GM23338 (cell line): Measurements from ENCODE around the gene ITPR2.

Experiments used
- CREB1 ChIP-seq: fragments of 250-450 bp; sonication (Bioruptor Pico); IDR thresholded peaks from 2 replicates; pipeline ENCODE4 v1.5.0; 2020; ENCODE audit warnings: low read depth, mild to moderate bottlenecking, moderate library complexity
- CTCF ChIP-seq, 2 experiments: fragments of 200-600 bp in 1 of 2; sonication (generic) in 1 of 2; conservative IDR thresholded peaks; 2 replicates each; pipeline versions ENCODE4 v1.5.1 to v1.6.1; 2016 to 2017; ENCODE audit warnings: antibody characterized with exemption in 2 of 2, low read depth in 2 of 2, mild to moderate bottlenecking in 2 of 2, moderate library complexity in 1 of 2
- ETS1 ChIP-seq: IDR thresholded peaks from 2 replicates; pipeline ENCODE4 v1.6.1; 2016; ENCODE audit warnings: antibody characterized with exemption
- EZH2 ChIP-seq: fragments of 200-600 bp; sonication (generic); IDR thresholded peaks from one replicate; pipeline ENCODE4 v1.8.0; 2017; ENCODE audit warnings: antibody characterized with exemption, mild to moderate bottlenecking, low read depth; ENCODE audit not compliant: unreplicated experiment
- EZH2phosphoT487 ChIP-seq: fragments of 200-600 bp; sonication (generic); IDR thresholded peaks from one replicate; pipeline ENCODE4 v1.8.1; 2018; ENCODE audit warnings: antibody characterized with exemption; ENCODE audit not compliant: unreplicated experiment
- JUNB ChIP-seq: IDR thresholded peaks from one replicate; pipeline ENCODE4 v1.6.1; 2016; ENCODE audit warnings: antibody characterized with exemption; ENCODE audit not compliant: unreplicated experiment
- NANOG ChIP-seq: IDR thresholded peaks from 2 replicates; pipeline ENCODE4 v1.6.1; 2016; ENCODE audit warnings: antibody characterized with exemption, borderline replicate concordance
- POLR2AphosphoS5 ChIP-seq: IDR thresholded peaks from 2 replicates; pipeline ENCODE4 v1.6.1; 2016; ENCODE audit warnings: antibody characterized with exemption, low read depth
- REST ChIP-seq: IDR thresholded peaks from one replicate; pipeline ENCODE4 v1.6.1; 2018; ENCODE audit warnings: antibody characterized with exemption; ENCODE audit not compliant: unreplicated experiment
- STAT1 ChIP-seq: IDR thresholded peaks from one replicate; pipeline ENCODE4 v1.6.1; 2016; ENCODE audit warnings: antibody characterized with exemption; ENCODE audit not compliant: unreplicated experiment
- ZNF331 ChIP-seq: fragments of 250-450 bp; sonication (Bioruptor Pico); IDR thresholded peaks from 2 replicates; pipeline ENCODE4 v1.5.0; 2020; ENCODE audit warnings: low read depth, mild to moderate bottlenecking, moderate library complexity

- TF ChIP-seq REST (no peak), EZH2phosphoT487 (no peak), CTCF (conservative IDR thresholded peaks at IDR 0.05; ENCODE audit: low read depth in 2 of 2) (peak in 1 of 2 experiments; percentile 14; a peak in 2 of 4 replicates), EZH2 (no peak), POLR2AphosphoS5 (no peak), ETS1 (no peak), NANOG (no peak), CREB1 (no peak), ZNF331 (CRISPR knock-in tag) (no peak), STAT1 (no peak), JUNB (no peak)
These were observed 65.9 kb downstream of the ITPR2 start for GRCh38 chr12:26767116-26767515.
